ENCODE results near the gene DDIAS. TPM values are rescaled to one million over a fixed set of nuclear protein-coding genes. Genes with fewer than 3 reads are reported as not detected.
"Not testable (repeated sequence)": the region's sequence is repeated elsewhere in the genome, so short reads cannot be mapped to it uniquely, and the experiment has no call there.

The DDIAS gene
- total RNA-seq, 2 donors from 2014 or later, result 6.1 to 17.3 TPM

GRCh38 chr11:82950502-82950901, 49.0 kb downstream of the DDIAS start:
- not testable (repeated sequence) for H3K36me3 Mint-ChIP-seq (ENCODE audit: low read depth); H3K27me3 Mint-ChIP-seq; H3K4me1 Mint-ChIP-seq; H3K27ac Mint-ChIP-seq; ATAC-seq (replicated peaks); H3K4me3 Mint-ChIP-seq
- peaks cover 13% of the 10 kb centered on the region for H3K9me3 Mint-ChIP-seq

DNA sequence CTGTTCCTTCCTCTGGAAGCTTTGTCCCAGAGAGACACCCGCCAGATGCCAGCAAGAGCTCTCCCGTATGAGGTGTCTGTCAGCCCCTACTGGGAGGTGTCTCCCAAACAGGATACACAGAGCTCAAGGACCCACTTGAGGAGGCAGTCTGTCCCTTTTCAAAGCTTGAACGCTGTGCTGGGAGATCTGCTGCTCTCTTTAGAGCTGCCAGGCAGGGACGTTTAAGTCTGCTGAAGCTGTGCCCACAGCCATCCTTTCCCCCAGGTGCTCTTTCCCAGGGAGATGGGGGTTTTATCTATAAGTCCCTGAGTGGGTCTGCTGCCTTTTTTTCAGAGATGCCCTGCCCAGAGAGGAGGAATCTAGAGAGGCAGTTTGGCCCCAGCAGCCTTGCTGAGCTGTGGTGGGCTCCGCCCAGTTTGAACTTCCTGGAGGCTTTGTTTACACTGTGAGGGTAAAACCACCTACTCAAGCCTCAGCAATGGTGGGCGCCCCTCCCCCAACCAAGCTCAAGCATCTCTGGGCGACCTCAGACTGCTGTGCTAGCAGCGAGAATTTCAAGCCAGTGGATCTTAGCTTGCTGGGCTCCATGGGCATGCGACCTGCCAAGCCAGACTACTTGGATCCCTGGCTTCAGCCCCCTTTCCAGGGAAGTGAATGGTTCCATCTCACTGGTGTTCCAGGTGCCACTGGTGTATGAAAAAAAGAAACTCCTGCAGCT, 54.4 kb downstream of the DDIAS start:
- peaks cover 18% of the 10 kb centered on the region for H3K9me3 Mint-ChIP-seq
- peak overlapping the region; percentile 49 for H3K4me3 Mint-ChIP-seq
- not testable (repeated sequence) for H3K27me3 Mint-ChIP-seq; ATAC-seq (replicated peaks); H3K36me3 Mint-ChIP-seq (ENCODE audit: low read depth)
- H3K4me1 Mint-ChIP-seq, result peaks cover 28% of the 10 kb centered on the region
- peak overlapping the region; percentile 59 for H3K27ac Mint-ChIP-seq

- peak overlapping the region; percentile 50 for H3K27ac Mint-ChIP-seq
- H3K36me3 Mint-ChIP-seq (ENCODE audit: low read depth), result no peaks in the 10 kb centered on the region
- H3K27me3 Mint-ChIP-seq, result no peaks in the 10 kb centered on the region
- peaks cover 29% of the 10 kb centered on the region for H3K4me1 Mint-ChIP-seq
- peaks cover 5% of the 10 kb centered on the region for H3K9me3 Mint-ChIP-seq
- peak overlapping the region; percentile 51 for H3K4me3 Mint-ChIP-seq
- peak; percentile 94 for ATAC-seq (replicated peaks)
These were observed 58.6 kb downstream of the DDIAS start for GRCh38 chr11:82959987-82960778.

GRCh38 chr11:82960779-82961143, 59.2 kb downstream of the DDIAS start:
- peak; percentile 5 for ATAC-seq (replicated peaks)
- Mint-ChIP-seq H3K4me3 (peak overlapping the region; percentile 51), H3K27ac (peak overlapping the region; percentile 50)

DNA sequence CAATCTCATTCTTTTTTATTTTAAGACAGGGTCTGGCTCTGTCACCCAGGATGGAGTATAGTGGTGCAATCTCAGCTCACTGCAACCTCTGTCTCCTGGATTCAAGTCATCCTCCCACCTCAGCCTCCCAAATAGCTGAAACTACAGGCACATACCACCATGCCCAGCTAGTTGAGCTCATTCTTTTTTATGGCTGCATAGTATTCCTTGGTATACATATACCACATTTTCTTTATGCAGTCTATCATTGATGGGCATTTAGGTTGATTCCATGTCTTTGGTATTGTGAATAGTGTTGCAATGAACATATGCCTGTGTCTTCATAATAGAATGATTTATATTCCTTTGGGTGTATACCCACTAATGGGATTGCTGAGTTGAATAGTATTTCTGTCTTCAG, 60.5 kb downstream of the DDIAS start:
- H3K36me3 Mint-ChIP-seq (ENCODE audit: low read depth); ATAC-seq (replicated peaks); H3K27ac Mint-ChIP-seq; H3K27me3 Mint-ChIP-seq; H3K4me3 Mint-ChIP-seq; H3K9me3 Mint-ChIP-seq: not testable (repeated sequence)
- peaks cover 29% of the 10 kb centered on the region for H3K4me1 Mint-ChIP-seq

More at GRCh38 chr11:82960779-82961143, 59.2 kb downstream of the DDIAS start:
- Mint-ChIP-seq H3K4me1 (peaks cover 31% of the 10 kb centered on the region), H3K27me3 (no peaks in the 10 kb centered on the region), H3K36me3 (ENCODE audit: low read depth) (no peaks in the 10 kb centered on the region), H3K9me3 (peaks cover 5% of the 10 kb centered on the region)

DNA sequence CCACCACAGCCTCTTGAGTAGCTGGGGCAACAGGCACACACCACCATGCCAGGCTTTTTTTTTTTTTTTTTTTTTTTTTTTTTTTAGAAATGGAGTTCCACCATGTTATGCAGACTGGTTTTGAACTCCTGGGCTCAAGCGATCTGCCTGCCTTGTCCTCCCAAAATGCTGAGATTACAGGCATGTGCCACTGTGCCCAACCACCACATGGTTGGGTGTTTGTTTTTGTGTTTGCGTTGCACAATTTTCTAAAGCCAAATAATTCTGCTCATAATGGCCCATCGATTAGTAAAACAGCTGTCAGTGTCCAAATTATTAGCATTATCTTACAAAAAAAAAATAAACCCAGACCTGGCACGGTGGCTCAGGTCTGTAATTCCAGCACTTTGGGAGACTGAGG, 65.8 kb downstream of the DDIAS start:
- peaks cover 22% of the 10 kb centered on the region for H3K4me1 Mint-ChIP-seq
- no peak overlapping the region for H3K4me3 Mint-ChIP-seq
- H3K27ac Mint-ChIP-seq, result no peak overlapping the region
- no peaks in the 10 kb centered on the region for H3K9me3 Mint-ChIP-seq
- no peaks in the 10 kb centered on the region for H3K36me3 Mint-ChIP-seq (ENCODE audit: low read depth)
- no peaks in the 10 kb centered on the region for H3K27me3 Mint-ChIP-seq
- ATAC-seq (replicated peaks), result no peak

- no peaks in the 10 kb centered on the region for H3K9me3 Mint-ChIP-seq
- H3K4me3 Mint-ChIP-seq, result no peak overlapping the region
- H3K4me1 Mint-ChIP-seq, result peaks cover 23% of the 10 kb centered on the region
- no peak for ATAC-seq (replicated peaks)
- H3K27me3 Mint-ChIP-seq, result no peaks in the 10 kb centered on the region
- H3K36me3 Mint-ChIP-seq (ENCODE audit: low read depth), result no peaks in the 10 kb centered on the region
- no peak overlapping the region for H3K27ac Mint-ChIP-seq
These were observed 68.3 kb downstream of the DDIAS start for GRCh38 chr11:82969811-82970210.

- H3K4me1 Mint-ChIP-seq, result peaks cover 17% of the 10 kb centered on the region
- H3K9me3 Mint-ChIP-seq; H3K36me3 Mint-ChIP-seq (ENCODE audit: low read depth); ATAC-seq (replicated peaks); H3K27me3 Mint-ChIP-seq; H3K27ac Mint-ChIP-seq; H3K4me3 Mint-ChIP-seq: not testable (repeated sequence)
These were observed 69.1 kb downstream of the DDIAS start for GRCh38 chr11:82970507-82971083.

DNA sequence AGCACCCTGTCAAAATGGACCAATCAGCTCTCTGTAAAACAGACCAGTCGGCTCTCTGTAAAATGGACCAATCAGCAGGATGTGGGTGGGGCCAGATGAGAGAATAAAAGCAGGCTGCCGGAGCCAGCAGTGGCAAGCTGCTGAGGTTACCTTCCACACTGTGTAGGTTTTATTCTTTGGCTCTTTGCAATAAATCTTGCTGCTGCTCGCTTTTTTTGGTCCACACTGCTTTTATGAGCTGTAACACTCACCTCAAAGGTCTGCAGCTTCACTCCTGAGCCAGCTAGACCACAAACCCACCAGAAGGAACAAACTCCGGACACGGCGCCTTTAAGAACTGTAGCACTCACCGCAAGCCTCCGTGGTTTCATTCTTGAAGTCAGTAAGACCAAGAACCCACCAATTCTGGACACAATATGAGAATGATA, 70.0 kb downstream of the DDIAS start:
- Mint-ChIP-seq H3K27ac (peak overlapping the region; percentile 61), H3K4me3 (peak overlapping the region; percentile 69), H3K4me1 (peaks cover 15% of the 10 kb centered on the region)
- not testable (repeated sequence) for H3K36me3 Mint-ChIP-seq (ENCODE audit: low read depth); H3K9me3 Mint-ChIP-seq; H3K27me3 Mint-ChIP-seq
- peak; percentile 72 for ATAC-seq (replicated peaks)

GRCh38 chr11:82972103-82972502, 70.6 kb downstream of the DDIAS start:
- H3K36me3 Mint-ChIP-seq (ENCODE audit: low read depth), result no peaks in the 10 kb centered on the region
- H3K4me1 Mint-ChIP-seq, result peaks cover 15% of the 10 kb centered on the region
- H3K27ac Mint-ChIP-seq, result peak overlapping the region; percentile 61
- H3K4me3 Mint-ChIP-seq, result peak overlapping the region; percentile 69
- no peaks in the 10 kb centered on the region for H3K27me3 Mint-ChIP-seq
- no peaks in the 10 kb centered on the region for H3K9me3 Mint-ChIP-seq
- ATAC-seq (replicated peaks), result no peak

- Mint-ChIP-seq H3K4me3 (no peak overlapping the region), H3K36me3 (ENCODE audit: low read depth) (no peaks in the 10 kb centered on the region), H3K4me1 (peaks cover 20% of the 10 kb centered on the region), H3K27ac (no peak overlapping the region), H3K9me3 (no peaks in the 10 kb centered on the region), H3K27me3 (no peaks in the 10 kb centered on the region)
- no peak for ATAC-seq (replicated peaks)
These were observed 72.6 kb downstream of the DDIAS start for GRCh38 chr11:82974135-82974534.

DNA sequence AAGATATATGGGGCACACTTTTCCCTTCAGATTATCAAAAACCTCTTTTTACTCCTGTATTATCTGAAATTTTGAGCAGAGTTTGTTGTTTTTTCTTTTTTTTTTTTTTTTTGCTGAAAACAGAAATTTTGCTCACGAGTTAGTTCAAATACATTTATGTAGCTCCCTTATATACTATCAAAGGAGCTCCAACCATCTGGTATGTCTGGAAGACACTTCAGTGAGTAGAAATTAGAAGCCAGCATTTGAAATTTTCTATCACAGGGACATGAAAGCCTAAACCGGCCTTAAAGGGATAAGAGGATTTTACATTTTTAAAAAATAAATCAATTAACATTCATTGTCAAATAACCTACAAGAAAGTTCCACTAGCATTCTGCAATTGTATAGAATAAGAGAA, 73.3 kb downstream of the DDIAS start:
- H3K27me3 Mint-ChIP-seq, result no peaks in the 10 kb centered on the region
- no peak overlapping the region for H3K4me3 Mint-ChIP-seq
- no peak for ATAC-seq (replicated peaks)
- H3K4me1 Mint-ChIP-seq, result peaks cover 25% of the 10 kb centered on the region
- no peaks in the 10 kb centered on the region for H3K36me3 Mint-ChIP-seq (ENCODE audit: low read depth)
- no peaks in the 10 kb centered on the region for H3K9me3 Mint-ChIP-seq
- no peak overlapping the region for H3K27ac Mint-ChIP-seq

- no peak overlapping the region for H3K4me3 Mint-ChIP-seq
- H3K9me3 Mint-ChIP-seq, result no peaks in the 10 kb centered on the region
- peaks cover 30% of the 10 kb centered on the region for H3K4me1 Mint-ChIP-seq
- H3K27ac Mint-ChIP-seq, result no peak overlapping the region
- no peak for ATAC-seq (replicated peaks)
- H3K27me3 Mint-ChIP-seq, result no peaks in the 10 kb centered on the region
- peaks cover 6% of the 10 kb centered on the region for H3K36me3 Mint-ChIP-seq (ENCODE audit: low read depth)
These were observed 74.3 kb downstream of the DDIAS start for GRCh38 chr11:82975882-82976281.

DNA sequence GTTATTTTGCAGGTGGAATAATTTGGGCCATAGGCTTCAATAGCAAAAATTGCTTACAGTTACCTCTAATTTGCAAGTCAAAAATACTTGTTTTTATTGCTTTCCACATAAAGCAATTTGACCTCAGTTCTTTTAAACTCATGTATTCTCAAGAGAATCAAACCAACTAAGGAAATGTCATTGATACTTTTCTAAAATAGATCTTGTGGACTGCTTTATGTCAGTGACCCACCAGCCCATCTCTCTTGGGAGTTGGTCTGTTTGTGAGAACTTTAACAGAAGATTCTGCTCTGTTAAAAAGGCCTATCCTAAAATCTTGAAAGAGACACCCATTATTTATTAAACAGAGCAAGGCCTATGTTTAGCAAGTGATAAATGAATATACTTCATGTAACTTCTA, 75.2 kb downstream of the DDIAS start:
- no peaks in the 10 kb centered on the region for H3K27me3 Mint-ChIP-seq
- no peak for ATAC-seq (replicated peaks)
- no peak overlapping the region for H3K4me3 Mint-ChIP-seq
- H3K27ac Mint-ChIP-seq, result no peak overlapping the region
- no peaks in the 10 kb centered on the region for H3K9me3 Mint-ChIP-seq
- peaks cover 27% of the 10 kb centered on the region for H3K4me1 Mint-ChIP-seq
- H3K36me3 Mint-ChIP-seq (ENCODE audit: low read depth), result peaks cover 15% of the 10 kb centered on the region

Data from activated T-helper 17 cell treated with anti-CD3 and anti-CD28 coated beads, Interleukin-2, amount 50 U/mL, for 72 hours (primary cell).